ENCODE results near the gene SEC61A2. TPM values are rescaled to one million over a fixed set of nuclear protein-coding genes. Genes with fewer than 3 reads are reported as not detected.

SEC61A2 gene
- 6.0 and 6.5 TPM in 2 replicates for total RNA-seq

DNA sequence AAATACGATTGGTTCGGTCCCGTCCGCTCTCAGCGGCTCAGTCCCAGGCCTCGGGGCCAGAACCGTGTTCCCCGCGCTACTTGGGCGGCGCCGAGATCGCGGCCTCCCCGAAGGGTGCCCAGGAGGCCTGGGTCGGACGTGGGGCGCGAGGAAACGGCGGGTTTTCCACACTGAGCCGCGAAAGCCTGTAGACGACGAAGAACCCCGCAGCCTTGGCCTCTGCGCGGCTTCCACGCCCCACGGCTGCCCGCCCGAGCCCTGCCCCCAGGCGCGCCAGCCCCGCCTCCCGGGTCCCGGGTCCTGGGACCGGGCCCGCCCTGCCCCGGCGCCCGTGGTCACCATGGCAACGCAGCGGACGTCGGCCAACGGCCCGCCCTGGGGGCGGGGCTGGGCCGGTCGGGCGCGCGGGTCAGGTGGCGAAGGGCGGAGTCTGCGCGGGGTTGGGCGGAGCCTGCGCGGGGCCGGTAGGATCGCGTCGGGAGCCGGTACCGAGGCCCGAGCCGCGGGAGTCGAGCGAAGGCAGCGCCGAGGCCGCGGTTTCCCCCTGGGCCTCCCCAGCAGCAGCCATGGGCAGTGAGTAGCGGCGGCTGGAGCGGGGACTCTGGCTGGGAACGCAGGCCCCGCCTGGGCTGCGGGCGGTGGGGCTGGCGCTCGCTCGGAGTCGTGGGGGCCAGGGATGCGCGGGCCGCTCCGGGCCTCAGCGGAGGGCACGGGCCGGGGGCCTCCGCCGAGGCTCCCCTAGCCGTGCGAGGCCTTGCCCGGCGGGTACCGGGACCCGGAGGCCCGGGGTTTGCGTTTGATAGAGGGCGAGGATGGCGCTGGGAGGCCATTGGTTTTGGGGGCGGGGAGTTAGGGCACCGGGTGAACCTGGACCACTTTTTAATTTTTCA is at the start of gene SEC61A2:
Gene SEC61A2, plus strand, starts transcription at position 456 of the 890 bp plus-strand sequence. Its CDS starts 111 bp downstream, at position 567.

DNA sequence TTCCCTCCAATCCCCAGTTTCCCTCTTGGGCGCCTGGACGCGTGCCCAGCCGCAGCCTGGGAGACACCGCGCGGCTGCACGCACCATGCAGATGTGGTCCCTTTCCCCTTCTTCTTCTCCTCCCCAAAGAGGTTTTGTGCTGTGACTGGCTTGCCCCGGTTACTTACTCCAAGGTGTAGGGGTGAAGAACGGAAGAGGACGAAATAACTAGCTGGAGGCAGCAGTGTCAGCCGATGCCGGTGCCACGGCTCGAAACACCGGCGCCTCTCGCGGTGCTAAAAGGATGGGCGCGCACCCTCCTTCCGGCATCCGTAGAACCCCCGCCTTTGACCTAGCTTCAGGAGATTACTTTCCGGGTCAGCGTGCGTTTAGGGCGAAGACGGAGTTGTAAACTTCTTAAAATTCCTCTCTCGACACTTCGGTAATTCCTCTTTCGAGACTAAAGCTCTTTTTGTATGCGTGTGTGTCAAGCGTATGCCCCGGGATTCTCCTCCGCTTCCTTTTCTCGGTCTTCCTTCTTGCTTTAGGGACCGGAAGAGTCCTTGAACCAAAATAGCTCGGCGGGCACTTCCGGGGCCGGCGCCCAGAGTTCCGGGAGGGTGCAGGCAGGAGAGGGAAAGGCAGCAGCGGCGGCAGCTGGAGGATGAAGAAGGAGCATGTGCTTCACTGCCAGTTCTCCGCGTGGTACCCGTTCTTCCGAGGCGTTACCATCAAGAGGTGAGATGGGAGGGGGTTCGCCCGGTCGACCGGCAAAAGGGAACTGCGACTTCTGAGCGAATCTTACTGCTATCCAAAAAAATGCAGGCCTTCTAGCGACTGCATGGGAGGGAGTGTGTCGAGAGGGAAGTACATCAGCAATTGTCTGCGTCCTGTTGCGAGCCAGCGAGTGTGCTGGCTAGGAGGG is 66.4 kb downstream of the SEC61A2 start, which contains the start of the genes CDC123 and NUDT5:
Gene CDC123, plus strand, starts transcription at position 586 of the 904 bp plus-strand sequence. Its CDS starts 58 bp downstream, at position 644.
Gene NUDT5, minus strand, starts transcription at position 289 of the 904 bp plus-strand sequence. CDS start 9,600 bp downstream, outside the sequence.

Small RNA genes within 50 kb of the gene (small RNA-seq; reads per million reads assigned to genes)
- not detected for gene MIR548AK
- not detected for gene RNU6-88P

Other genes starting within 250 kb of the SEC61A2 start
- gene UPF2, start 86.9 kb upstream of the SEC61A2 start, total RNA-seq: 14.0 and 19.1 TPM in 2 replicates
- gene DHTKD1, start 60.7 kb upstream of the SEC61A2 start, total RNA-seq: 21.8 and 21.9 TPM in 2 replicates
- 53.2 and 63.7 TPM in 2 replicates for gene NUDT5, start 66.2 kb downstream of the SEC61A2 start, total RNA-seq
- 117 and 125 TPM in 2 replicates for gene CDC123, start 66.5 kb downstream of the SEC61A2 start, total RNA-seq
- 0.98 and 1.1 TPM in 2 replicates for gene CAMK1D, start 219.9 kb downstream of the SEC61A2 start, total RNA-seq

All from vein endothelial cell (primary cell).